Skin epidermis (tissue), 12 donors: ENCODE results near the gene ZNF574.

ENCODE experiments used
- H3K27ac ChIP-seq, 21 experiments: fragments of 200-600 bp; sonication (generic) in 11 of 21; one replicate each; pipeline ENCODE4 v1.5.0; 2020; ENCODE audit warnings: mild to moderate bottlenecking in 3 of 21, inconsistent platforms in 2 of 21, moderate library complexity in 2 of 21
- H3K4me3 ChIP-seq, 7 experiments: fragments of 200-600 bp; sonication (generic) in 2 of 7; one replicate each; pipeline ENCODE4 v1.5.0; 2020; ENCODE audit warnings: inconsistent platforms in 2 of 7, mild to moderate bottlenecking in 2 of 7, moderate library complexity in 1 of 7

Gene ZNF574

GRCh38 chr19:42078538-42079275 lies 2.7 kb downstream of the ZNF574 start:
- no peak overlapping the region for H3K27ac ChIP-seq
- no peak overlapping the region for H3K4me3 ChIP-seq

- Histone ChIP-seq H3K27ac (no peak overlapping the region), H3K4me3 (no peak overlapping the region)
These were observed 3.3 kb downstream of the ZNF574 start for GRCh38 chr19:42079276-42079669.

- Histone ChIP-seq H3K27ac (no peak overlapping the region), H3K4me3 (no peak overlapping the region)
These were observed 4.2 kb downstream of the ZNF574 start for GRCh38 chr19:42079886-42080763.

GRCh38 chr19:42080764-42081375 lies 4.9 kb downstream of the ZNF574 start:
- H3K27ac ChIP-seq: no peak overlapping the region
- H3K4me3 ChIP-seq: no peak overlapping the region

GRCh38 chr19:42081584-42082203 lies 5.7 kb downstream of the ZNF574 start:
- Histone ChIP-seq H3K4me3 (no peak overlapping the region), H3K27ac (no peak overlapping the region)

- Histone ChIP-seq H3K27ac (no peak overlapping the region), H3K4me3 (no peak overlapping the region)
These were observed 7.6 kb downstream of the ZNF574 start for GRCh38 chr19:42083537-42083936.

- H3K27ac ChIP-seq: peak overlapping the region in 1 of 21 experiments; percentile 10
- H3K4me3 ChIP-seq: no peak overlapping the region
These were observed 10.3 kb downstream of the ZNF574 start for GRCh38 chr19:42086188-42086736.

- no peak overlapping the region for H3K27ac ChIP-seq
- H3K4me3 ChIP-seq: no peak overlapping the region
These were observed 11.0 kb downstream of the ZNF574 start for GRCh38 chr19:42086770-42087550.

GRCh38 chr19:42088471-42089190 lies 12.7 kb downstream of the ZNF574 start:
- Histone ChIP-seq H3K4me3 (no peak overlapping the region), H3K27ac (peak overlapping the region in 14 of 21 experiments; percentile 18 to 81 (median 58))

- Histone ChIP-seq H3K4me3 (no peak overlapping the region), H3K27ac (peak overlapping the region in 11 of 21 experiments; percentile 24 to 81 (median 61))
These were observed 13.3 kb downstream of the ZNF574 start for GRCh38 chr19:42089191-42089750.

- no peak overlapping the region for H3K4me3 ChIP-seq
- no peak overlapping the region for H3K27ac ChIP-seq
These were observed 13.8 kb downstream of the ZNF574 start for GRCh38 chr19:42089772-42090171.

- Histone ChIP-seq H3K4me3 (no peak overlapping the region), H3K27ac (peak overlapping the region in 3 of 21 experiments; percentile 21 to 33 (median 29))
These were observed 14.7 kb downstream of the ZNF574 start for GRCh38 chr19:42090672-42091071.

GRCh38 chr19:42091300-42091699 lies 15.3 kb downstream of the ZNF574 start:
- peak overlapping the region in 5 of 21 experiments; percentile 5 to 35 (median 17) for H3K27ac ChIP-seq
- H3K4me3 ChIP-seq: no peak overlapping the region

- H3K4me3 ChIP-seq: no peak overlapping the region
These were observed 15.8 kb downstream of the ZNF574 start for GRCh38 chr19:42091742-42092141.

GRCh38 chr19:42092350-42092749 lies 16.4 kb downstream of the ZNF574 start:
- Histone ChIP-seq H3K27ac (peak overlapping the region in 4 of 21 experiments; percentile 17 to 75 (median 35)), H3K4me3 (no peak overlapping the region)

More at GRCh38 chr19:42091742-42092141, 15.8 kb downstream of the ZNF574 start:
- H3K27ac ChIP-seq: peak overlapping the region in 4 of 21 experiments; percentile 9 to 75 (median 28)

GRCh38 chr19:42093505-42093904 lies 17.5 kb downstream of the ZNF574 start:
- Histone ChIP-seq H3K4me3 (no peak overlapping the region), H3K27ac (peak overlapping the region in 2 of 21 experiments; percentile 3 to 15)

- no peak overlapping the region for H3K4me3 ChIP-seq
- peak overlapping the region in 2 of 21 experiments; percentile 3 to 15 for H3K27ac ChIP-seq
These were observed 18.0 kb downstream of the ZNF574 start for GRCh38 chr19:42093926-42094325.
